Keratinocyte (primary cell): ENCODE measurements around the gene AGR3. TPM values are rescaled to one million over a fixed set of nuclear protein-coding genes. Genes with fewer than 3 reads are reported as not detected.

Experiments used
- DNase-seq: peaks from one replicate; pipeline ENCODE4 v3.0.0-alpha.2; 2011; ENCODE audit warnings: low read depth, missing footprints, low spot score
- FAIRE-seq: peaks from 2 replicates; lab custom pipeline; 2011; peaks lifted over from hg19 to GRCh38; lab: Jason Lieb, UNC
- H2AFZ ChIP-seq: 2 replicates; pipeline ENCODE4 v1.6.0; 2012; ENCODE audit warnings: low read length, control low read depth, inconsistent platforms; ENCODE audit not compliant: control insufficient read depth
- H3K27ac ChIP-seq: 2 replicates; pipeline ENCODE4 v1.5.1; 2011; ENCODE audit warnings: low read length; ENCODE audit not compliant: control insufficient read depth, insufficient read depth
- H3K27me3 ChIP-seq: 3 replicates; pipeline ENCODE4 v1.6.0; 2011; ENCODE audit warnings: low read length; ENCODE audit not compliant: control insufficient read depth, insufficient read depth; ENCODE audit errors: extremely low read depth
- H3K36me3 ChIP-seq, 2 experiments: 2 replicates in 1 of 2; 3 replicates in 1 of 2; pipeline ENCODE4 v1.5.1; 2011; ENCODE audit warnings: low read length in 2 of 2, mild to moderate bottlenecking in 1 of 2; ENCODE audit not compliant: control insufficient read depth in 2 of 2, insufficient read depth in 2 of 2; ENCODE audit errors: extremely low read depth in 1 of 2
- H3K4me1 ChIP-seq: 3 replicates; pipeline ENCODE4 v1.5.1; 2011; ENCODE audit warnings: low read length; ENCODE audit not compliant: control insufficient read depth, insufficient read depth; ENCODE audit errors: extremely low read depth
- H3K4me2 ChIP-seq: 3 replicates; pipeline ENCODE4 v1.6.0; 2011; ENCODE audit warnings: low read depth, low read length; ENCODE audit not compliant: control insufficient read depth, insufficient read depth; ENCODE audit errors: extremely low read depth
- H3K4me3 ChIP-seq, 3 experiments: fragments of 200-600 bp in 1 of 3; sonication (generic) in 1 of 3; 2 replicates in 2 of 3; 3 replicates in 1 of 3; pipeline ENCODE4 v1.5.1; 2011 to 2016; ENCODE audit warnings: low read length in 3 of 3, mild to moderate bottlenecking in 3 of 3, control low read depth in 2 of 3, inconsistent platforms in 1 of 3, low read depth in 1 of 3, mixed read lengths in 1 of 3, mixed run types in 1 of 3, moderate library complexity in 1 of 3; ENCODE audit not compliant: control insufficient read depth in 2 of 3, insufficient read depth in 2 of 3; ENCODE audit errors: extremely low read depth in 1 of 3
- H3K79me2 ChIP-seq: 2 replicates; pipeline ENCODE4 v1.6.0; 2012; ENCODE audit warnings: low read length; ENCODE audit not compliant: control insufficient read depth, insufficient read depth
- H3K9ac ChIP-seq: 3 replicates; pipeline ENCODE4 v1.6.0; 2011; ENCODE audit warnings: low read length; ENCODE audit not compliant: control insufficient read depth, insufficient read depth; ENCODE audit errors: extremely low read depth
- H3K9me1 ChIP-seq: 3 replicates; pipeline ENCODE4 v1.6.0; 2011; ENCODE audit warnings: low read length; ENCODE audit not compliant: control insufficient read depth, insufficient read depth; ENCODE audit errors: extremely low read depth
- H3K9me3 ChIP-seq: 2 replicates; pipeline ENCODE4 v1.5.1; 2012; ENCODE audit warnings: low read depth, low read length; ENCODE audit not compliant: control insufficient read depth
- H4K20me1 ChIP-seq: 3 replicates; pipeline ENCODE4 v1.6.0; 2011; ENCODE audit warnings: low read length; ENCODE audit not compliant: control insufficient read depth, insufficient read depth; ENCODE audit errors: extremely low read depth
- EZH2 ChIP-seq: IDR thresholded peaks from one replicate; pipeline ENCODE4 v1.6.1; 2012; ENCODE audit warnings: inconsistent platforms, mild to moderate bottlenecking, low read length, moderate library complexity
- dilution Hi-C: fragments of 300-500 bp; cut with MboI; formaldehyde crosslinking; loops from one replicate; pipeline ENCODE4 v1.7.0; 2020; ENCODE audit warnings: low sequenced_read_pairs; ENCODE audit not compliant: extremely low pct_ligation_motif_present
- polyA plus RNA-seq, 5 experiments: library from polyadenylated mRNA; depleted of rRNA in 3 of 5; stranded (reverse) in 3 of 5; stranded (forward) in 1 of 5; unstranded in 1 of 5; fragments of >200 nt; gene quantifications; 1 replicate in 1 of 5; 2 replicates in 3 of 5; 3 replicates in 1 of 5; pipeline versions ENCODE4 v1.2.1 to v1.2.3, GENCODE V29; 2011 to 2012; ENCODE audit warnings: missing spikeins in 2 of 5, low read depth in 1 of 5, low replicate concordance in 1 of 5
- TF ChIP-seq, protein P1 (sequence below), 3 experiments: IDR thresholded peaks in 1 of 3; conservative IDR thresholded peaks in 1 of 3; optimal IDR thresholded peaks in 1 of 3; 2 replicates in 2 of 3; 3 replicates in 1 of 3; pipeline versions ENCODE3 to v1.5.1; 2011; ENCODE audit warnings: low read length in 3 of 3, mild to moderate bottlenecking in 3 of 3, moderate library complexity in 2 of 3, control low read depth in 1 of 3, inconsistent platforms in 1 of 3; ENCODE audit not compliant: insufficient read depth in 2 of 3; ENCODE audit errors: extremely low read depth in 1 of 3

Gene AGR3
- polyA plus RNA-seq, 1 donor (not counting 4 experiments of a cell fraction or from before 2014, with no cell fraction given) = not detected

DNA sequence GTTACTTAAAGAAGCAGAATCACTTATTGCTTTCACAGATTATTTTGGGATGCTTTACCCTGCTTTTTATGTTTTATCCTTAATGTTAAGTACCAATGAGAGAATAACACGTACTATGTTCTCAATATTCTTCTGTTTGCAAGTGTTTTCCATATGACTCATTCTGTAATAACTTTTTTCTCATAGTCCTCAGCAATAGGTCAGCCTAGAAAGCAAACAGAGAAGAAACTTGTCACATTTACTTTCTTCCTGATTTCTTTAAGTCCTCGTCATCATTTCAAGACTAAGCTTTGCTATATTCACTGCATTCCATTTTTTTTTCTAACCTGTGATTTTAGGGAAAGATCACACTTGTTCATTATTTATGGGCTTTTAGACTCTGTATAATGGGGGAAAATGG lies 70.2 kb downstream of the AGR3 start:
- TF ChIP-seq EZH2 = no peak
- TF ChIP-seq, protein P1, sequence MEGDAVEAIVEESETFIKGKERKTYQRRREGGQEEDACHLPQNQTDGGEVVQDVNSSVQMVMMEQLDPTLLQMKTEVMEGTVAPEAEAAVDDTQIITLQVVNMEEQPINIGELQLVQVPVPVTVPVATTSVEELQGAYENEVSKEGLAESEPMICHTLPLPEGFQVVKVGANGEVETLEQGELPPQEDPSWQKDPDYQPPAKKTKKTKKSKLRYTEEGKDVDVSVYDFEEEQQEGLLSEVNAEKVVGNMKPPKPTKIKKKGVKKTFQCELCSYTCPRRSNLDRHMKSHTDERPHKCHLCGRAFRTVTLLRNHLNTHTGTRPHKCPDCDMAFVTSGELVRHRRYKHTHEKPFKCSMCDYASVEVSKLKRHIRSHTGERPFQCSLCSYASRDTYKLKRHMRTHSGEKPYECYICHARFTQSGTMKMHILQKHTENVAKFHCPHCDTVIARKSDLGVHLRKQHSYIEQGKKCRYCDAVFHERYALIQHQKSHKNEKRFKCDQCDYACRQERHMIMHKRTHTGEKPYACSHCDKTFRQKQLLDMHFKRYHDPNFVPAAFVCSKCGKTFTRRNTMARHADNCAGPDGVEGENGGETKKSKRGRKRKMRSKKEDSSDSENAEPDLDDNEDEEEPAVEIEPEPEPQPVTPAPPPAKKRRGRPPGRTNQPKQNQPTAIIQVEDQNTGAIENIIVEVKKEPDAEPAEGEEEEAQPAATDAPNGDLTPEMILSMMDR (optimal IDR thresholded peaks at IDR 0.05 in 1 of 3, IDR thresholded peaks at IDR 0.05 in 1 of 3, conservative IDR thresholded peaks at IDR 0.05 in 1 of 3; ENCODE audit: extremely low read depth in 1 of 3, insufficient read depth in 2 of 3, low read length in 3 of 3) = no peak
- no peaks in the 10 kb centered on the region for H3K9me1 ChIP-seq
- no peaks in the 10 kb centered on the region for H3K4me1 ChIP-seq
- H3K4me3 ChIP-seq = no peak overlapping the region
- no peaks in the 10 kb centered on the region for H3K36me3 ChIP-seq
- H3K79me2 ChIP-seq = no peaks in the 10 kb centered on the region
- H3K9ac ChIP-seq = no peak overlapping the region
- dilution Hi-C loops = no loop called here
- no peak overlapping the region for H2AFZ ChIP-seq
- DNase-seq = no peak
- H3K4me2 ChIP-seq = no peak overlapping the region
- no peak for FAIRE-seq
- H3K9me3 ChIP-seq = no peaks in the 10 kb centered on the region
- no peaks in the 10 kb centered on the region for H3K27me3 ChIP-seq
- H4K20me1 ChIP-seq = no peaks in the 10 kb centered on the region
- no peak overlapping the region for H3K27ac ChIP-seq

DNA sequence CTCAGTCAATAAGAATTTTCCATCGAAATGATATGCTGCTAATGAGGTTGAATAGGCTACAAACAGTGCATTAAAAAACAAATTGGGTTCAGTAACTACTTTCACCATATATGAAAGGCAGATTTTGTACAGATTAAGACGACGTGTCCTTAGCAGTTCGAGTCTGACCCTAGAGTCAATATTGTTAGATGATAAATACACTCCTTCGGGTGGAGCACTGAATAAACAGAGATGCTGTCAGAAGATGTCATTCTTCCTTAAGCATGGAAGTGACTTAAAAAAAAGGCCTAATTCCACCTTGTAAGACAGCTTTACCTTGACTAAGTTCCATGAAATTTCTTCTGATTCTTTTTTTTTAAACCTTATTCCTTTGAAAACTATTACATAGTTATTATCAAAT lies 71.2 kb downstream of the AGR3 start:
- FAIRE-seq = no peak
- dilution Hi-C loops = no loop called here
- H3K4me3 ChIP-seq = no peak overlapping the region

More for the DNA sequence above, 71.2 kb downstream of the AGR3 start:
- no peak overlapping the region for H3K4me2 ChIP-seq
- H3K36me3 ChIP-seq = no peaks in the 10 kb centered on the region
- H4K20me1 ChIP-seq = no peaks in the 10 kb centered on the region
- H3K27me3 ChIP-seq = no peaks in the 10 kb centered on the region
- peaks cover 4% of the 10 kb centered on the region for H3K4me1 ChIP-seq
- no peak overlapping the region for H3K9ac ChIP-seq
- no peaks in the 10 kb centered on the region for H3K9me1 ChIP-seq
- DNase-seq = no peak
- no peak overlapping the region for H2AFZ ChIP-seq
- H3K79me2 ChIP-seq = no peaks in the 10 kb centered on the region
- no peaks in the 10 kb centered on the region for H3K9me3 ChIP-seq
- TF ChIP-seq, protein P1 (optimal IDR thresholded peaks at IDR 0.05 in 1 of 3, IDR thresholded peaks at IDR 0.05 in 1 of 3, conservative IDR thresholded peaks at IDR 0.05 in 1 of 3; ENCODE audit: extremely low read depth in 1 of 3, insufficient read depth in 2 of 3, low read length in 3 of 3) = no peak
- no peak for TF ChIP-seq EZH2
- no peak overlapping the region for H3K27ac ChIP-seq
